Hair follicular keratinocyte (primary cell): ENCODE results near the gene LZTS2. TPM values are rescaled to one million over a fixed set of nuclear protein-coding genes. Genes with fewer than 3 reads are reported as not detected.

Experiments
- total RNA-seq: library from RNA; depleted of rRNA; stranded (reverse); fragments of >200 nt; gene quantifications from 2 replicates; pipeline ENCODE4 v1.2.3, GENCODE V29; 2015

The LZTS2 gene, protein sequence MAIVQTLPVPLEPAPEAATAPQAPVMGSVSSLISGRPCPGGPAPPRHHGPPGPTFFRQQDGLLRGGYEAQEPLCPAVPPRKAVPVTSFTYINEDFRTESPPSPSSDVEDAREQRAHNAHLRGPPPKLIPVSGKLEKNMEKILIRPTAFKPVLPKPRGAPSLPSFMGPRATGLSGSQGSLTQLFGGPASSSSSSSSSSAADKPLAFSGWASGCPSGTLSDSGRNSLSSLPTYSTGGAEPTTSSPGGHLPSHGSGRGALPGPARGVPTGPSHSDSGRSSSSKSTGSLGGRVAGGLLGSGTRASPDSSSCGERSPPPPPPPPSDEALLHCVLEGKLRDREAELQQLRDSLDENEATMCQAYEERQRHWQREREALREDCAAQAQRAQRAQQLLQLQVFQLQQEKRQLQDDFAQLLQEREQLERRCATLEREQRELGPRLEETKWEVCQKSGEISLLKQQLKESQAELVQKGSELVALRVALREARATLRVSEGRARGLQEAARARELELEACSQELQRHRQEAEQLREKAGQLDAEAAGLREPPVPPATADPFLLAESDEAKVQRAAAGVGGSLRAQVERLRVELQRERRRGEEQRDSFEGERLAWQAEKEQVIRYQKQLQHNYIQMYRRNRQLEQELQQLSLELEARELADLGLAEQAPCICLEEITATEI
- total RNA-seq = 45.0 and 52.0 TPM in 2 replicates

DNA sequence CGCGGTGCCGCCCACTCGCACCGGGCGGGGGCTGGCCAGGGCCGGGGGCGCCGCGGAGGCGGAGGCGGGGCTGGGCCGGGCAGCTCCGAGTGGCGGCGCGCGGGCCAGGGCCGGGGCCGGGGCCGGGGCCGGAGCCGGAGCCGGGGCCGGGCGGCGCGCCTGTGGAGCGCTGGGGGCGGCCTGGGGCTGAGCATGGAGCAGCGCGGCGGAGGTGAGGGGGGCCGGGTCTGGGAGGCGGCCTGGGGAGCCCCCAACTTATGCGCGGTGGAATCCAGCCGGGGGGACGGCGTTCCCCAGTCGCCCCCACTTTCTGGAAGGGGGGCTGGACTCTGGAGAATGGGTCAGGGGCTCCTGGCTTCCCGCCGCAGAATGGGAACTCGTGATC lies at the start of gene LZTS2:
Gene LZTS2 (plus strand): TSS at position 67 of the 385 bp plus-strand sequence. CDS start 2,731 bp downstream, outside the sequence.

DNA sequence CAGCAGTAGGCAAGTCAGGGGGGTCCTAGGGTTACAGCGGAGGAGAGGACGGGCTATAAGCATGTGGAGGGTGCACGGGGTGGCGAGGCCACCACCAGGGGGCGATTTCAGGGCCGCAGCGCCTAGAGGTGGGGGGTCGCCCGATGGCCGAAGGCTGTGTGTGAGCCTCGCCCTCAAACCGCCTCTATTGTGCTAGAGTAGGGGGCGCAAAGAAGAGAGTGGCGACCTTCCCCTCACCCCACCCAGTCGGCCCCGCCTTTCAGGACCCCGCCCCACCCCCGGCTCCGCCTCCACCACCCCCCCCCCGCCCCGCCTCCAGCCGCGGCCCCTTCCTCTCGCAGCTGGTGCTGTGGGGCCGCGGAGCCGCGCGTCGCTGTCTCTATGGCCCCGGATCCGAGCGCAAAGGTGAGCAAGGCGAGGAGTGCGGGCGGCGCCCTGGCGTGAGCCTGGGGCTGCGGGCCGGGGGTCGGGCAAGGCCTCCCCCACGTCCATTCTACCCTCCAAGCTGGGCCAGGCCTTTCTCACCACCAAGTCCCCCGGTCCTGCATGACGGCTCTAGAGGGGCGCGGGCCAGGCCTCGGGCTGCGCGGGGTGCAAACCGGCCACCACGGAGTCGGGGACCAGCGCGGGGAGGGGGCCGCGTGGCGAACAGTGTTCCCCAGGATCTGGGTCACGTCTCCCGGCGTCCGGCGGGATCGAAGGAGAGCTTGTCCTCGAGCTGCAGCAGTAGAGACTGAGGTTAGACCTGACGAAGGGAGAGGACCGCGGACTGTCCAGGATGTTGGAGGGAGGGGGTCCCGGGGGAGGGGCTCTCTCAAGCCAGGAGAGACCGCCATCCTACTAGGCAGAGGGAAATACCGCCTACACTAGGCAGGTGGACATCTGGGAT lies 30.2 kb upstream of the LZTS2 start, which contains the start of gene SEMA4G:
Gene SEMA4G (plus strand): TSS at position 318 of the 889 bp plus-strand sequence. CDS start 3,409 bp downstream, outside the sequence.

DNA sequence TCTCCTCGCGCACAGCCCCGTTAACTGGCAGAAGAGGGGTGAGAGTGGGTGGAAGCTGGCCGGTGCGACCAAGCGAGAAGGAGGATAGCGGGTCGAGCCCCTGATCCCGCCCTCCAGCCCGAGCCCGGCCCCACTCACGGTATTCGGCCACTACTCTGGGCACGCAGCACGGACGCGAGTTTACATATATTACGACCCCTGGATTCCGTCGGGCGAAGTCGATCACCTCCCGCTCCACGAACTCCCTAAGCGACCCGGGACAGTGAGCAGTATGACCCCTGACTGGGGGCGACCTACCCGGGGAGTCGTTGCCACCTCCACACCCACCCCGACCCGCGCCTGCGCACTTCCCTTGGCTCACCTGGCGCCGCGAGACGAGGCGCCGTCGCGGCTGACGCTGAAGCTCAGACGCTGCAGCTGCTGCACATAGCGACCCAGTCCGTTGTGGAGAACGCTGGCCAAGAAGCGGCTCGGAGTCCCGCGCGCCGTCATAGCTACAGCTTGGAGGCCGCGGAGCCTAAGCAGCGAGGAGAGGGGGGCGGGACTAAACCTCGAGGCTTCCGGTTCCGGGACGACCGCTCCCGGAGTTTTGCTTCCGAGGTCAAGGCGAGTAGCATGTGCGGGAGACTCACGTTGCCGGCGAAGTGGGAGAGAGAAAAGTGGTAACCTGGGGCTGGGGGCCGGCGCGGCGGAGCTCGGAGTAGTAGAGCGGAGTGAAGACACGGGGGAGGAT lies 12.5 kb upstream of the LZTS2 start, which contains the start of the genes MRPL43 and TWNK:
Gene MRPL43 (minus strand): TSS at position 546 of the 733 bp plus-strand sequence. CDS start 54 bp downstream, at position 492.
Gene TWNK (plus strand): TSS at position 592 of the 733 bp plus-strand sequence. CDS start 668 bp downstream, outside the sequence.

DNA sequence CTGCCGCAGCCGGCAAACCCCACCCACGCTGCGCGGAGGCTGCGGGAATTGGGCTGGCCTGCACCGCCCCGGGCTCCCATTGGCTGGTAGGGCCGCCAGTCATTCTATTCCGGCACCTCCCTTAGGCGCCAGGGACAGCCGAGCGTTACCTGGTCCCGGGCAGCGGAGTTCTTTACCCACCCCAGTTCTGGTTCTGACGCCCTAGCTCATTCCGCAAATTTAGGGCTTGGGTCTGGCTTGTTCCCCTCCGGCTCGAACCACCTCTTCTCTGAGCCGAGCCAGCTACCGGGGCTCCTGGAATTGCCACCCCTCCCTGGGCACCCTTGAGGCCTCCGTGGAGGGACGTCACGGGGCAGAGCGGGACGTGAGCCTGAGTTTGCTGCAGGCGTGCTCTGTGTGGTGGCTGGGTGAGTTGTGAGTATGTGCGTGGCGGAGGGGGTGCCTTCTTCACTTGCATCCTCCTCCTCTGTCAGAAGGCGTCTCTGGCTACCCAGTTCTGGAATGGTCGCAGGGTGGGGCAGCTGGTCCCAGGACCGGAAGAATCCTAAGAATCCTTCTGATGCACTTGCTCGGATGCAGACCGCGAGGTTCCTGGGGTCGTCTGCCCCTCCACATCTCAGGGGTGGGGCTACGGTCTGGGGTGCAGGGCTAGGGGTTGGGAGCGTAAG lies 31.7 kb downstream of the LZTS2 start, which contains the start of the genes PDZD7 and SFXN3:
Gene PDZD7 (minus strand): TSS at position 2 of the 668 bp plus-strand sequence. CDS start 910 bp downstream, outside the sequence.
Gene SFXN3 (plus strand): TSS at position 107 of the 668 bp plus-strand sequence. CDS start 3,461 bp downstream, outside the sequence.

Other genes with a start within 250 kb of the LZTS2 start
- gene SLF2, start 86.8 kb upstream of the LZTS2 start, total RNA-seq = 6.9 and 10.1 TPM in 2 replicates
- gene SEMA4G, start 30.3 kb upstream of the LZTS2 start, total RNA-seq = 0.70 and 2.1 TPM in 2 replicates
- gene MRPL43, start 12.3 kb upstream of the LZTS2 start, total RNA-seq = 89.3 and 104 TPM in 2 replicates
- 6.4 and 14.4 TPM in 2 replicates for gene TWNK, start 12.3 kb upstream of the LZTS2 start, total RNA-seq
- 0.23 and 0.94 TPM in 2 replicates for gene PDZD7, start 31.3 kb downstream of the LZTS2 start, total RNA-seq
- gene SFXN3, start 31.4 kb downstream of the LZTS2 start, total RNA-seq = 24.3 and 52.7 TPM in 2 replicates
- 0.15 and 0.23 TPM in 2 replicates for gene KAZALD1, start 62.2 kb downstream of the LZTS2 start, total RNA-seq
- gene TLX1, start 131.5 kb downstream of the LZTS2 start, total RNA-seq = not detected in 2 replicates
- not detected in 2 replicates for gene LBX1, start 229.7 kb downstream of the LZTS2 start, total RNA-seq